ENCODE data around the gene SLC44A3. TPM values are rescaled to one million over a fixed set of nuclear protein-coding genes. Genes with fewer than 3 reads are reported as not detected.
A peak's percentile ranks its signal among the peaks of the same experiment; 100 is the strongest.

SLC44A3 gene
- total and polyA plus RNA-seq, 11 donors: 1.3 to 8.8 (median 5.8) TPM

DNA sequence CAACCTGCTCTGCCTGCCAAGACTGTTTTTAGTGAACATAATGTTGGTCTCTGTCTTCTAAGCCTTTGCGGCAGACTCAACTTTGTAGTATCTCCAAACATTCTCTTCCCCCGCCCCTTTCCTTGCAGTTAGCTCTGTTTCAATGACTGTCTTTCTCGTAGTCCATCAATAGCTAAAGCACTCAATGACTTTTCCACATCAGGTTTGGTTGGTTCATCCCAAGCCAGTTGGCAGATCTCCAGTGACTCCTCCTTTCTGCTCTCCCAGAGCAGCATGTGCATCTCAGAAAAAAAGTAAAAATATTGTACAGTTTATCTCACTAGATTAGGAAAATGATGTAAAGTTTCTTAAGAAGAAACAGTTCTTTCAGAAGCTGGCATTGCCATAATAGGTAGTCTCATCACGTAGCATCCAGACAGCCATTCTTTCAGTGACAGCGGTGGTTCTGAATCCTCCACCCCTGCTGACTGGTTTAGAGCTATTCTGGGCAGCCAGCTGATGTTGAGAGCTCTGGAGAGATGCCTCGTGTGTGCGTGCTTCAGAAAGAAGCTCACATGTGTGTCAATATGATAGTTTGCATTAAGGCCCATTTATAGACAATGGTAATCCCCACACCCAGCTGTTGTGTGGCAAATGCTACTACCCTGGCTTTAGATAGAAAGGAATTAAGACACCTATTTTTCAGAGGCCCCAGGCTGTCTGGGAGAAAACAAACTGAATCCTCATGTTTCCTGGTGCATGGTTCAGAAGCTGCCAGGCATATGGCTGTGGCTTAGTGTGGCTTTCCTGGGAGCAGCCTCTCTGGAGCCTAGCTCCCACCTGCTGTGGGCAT lies 53.6 kb downstream of the SLC44A3 start:
- Histone ChIP-seq H3K27ac (peak overlapping the region in 6 of 12 donors; percentile 2 to 64 (median 56)), H3K9me3 (no peaks in the 10 kb centered on the region), H3K27me3 (no peaks in the 10 kb centered on the region), H3K4me3 (no peak overlapping the region), H3K36me3 (no peaks in the 10 kb centered on the region), H3K4me1 (peaks cover 0 to 14% (median 8%) of the 10 kb centered on the region in 12 donors)
- DNase-seq (peak in 2 of 5 donors; percentile 52 to 62), ATAC-seq (peak; percentile 81 to 95 (median 82))
- intact Hi-C loops (cut with DNase I): loop anchor here in 1 of 10 donors (5.0 kb wide), 1 partner anchor 39 kb away; no protein-coding TSS in a partner anchor
- TF ChIP-seq, protein P1, sequence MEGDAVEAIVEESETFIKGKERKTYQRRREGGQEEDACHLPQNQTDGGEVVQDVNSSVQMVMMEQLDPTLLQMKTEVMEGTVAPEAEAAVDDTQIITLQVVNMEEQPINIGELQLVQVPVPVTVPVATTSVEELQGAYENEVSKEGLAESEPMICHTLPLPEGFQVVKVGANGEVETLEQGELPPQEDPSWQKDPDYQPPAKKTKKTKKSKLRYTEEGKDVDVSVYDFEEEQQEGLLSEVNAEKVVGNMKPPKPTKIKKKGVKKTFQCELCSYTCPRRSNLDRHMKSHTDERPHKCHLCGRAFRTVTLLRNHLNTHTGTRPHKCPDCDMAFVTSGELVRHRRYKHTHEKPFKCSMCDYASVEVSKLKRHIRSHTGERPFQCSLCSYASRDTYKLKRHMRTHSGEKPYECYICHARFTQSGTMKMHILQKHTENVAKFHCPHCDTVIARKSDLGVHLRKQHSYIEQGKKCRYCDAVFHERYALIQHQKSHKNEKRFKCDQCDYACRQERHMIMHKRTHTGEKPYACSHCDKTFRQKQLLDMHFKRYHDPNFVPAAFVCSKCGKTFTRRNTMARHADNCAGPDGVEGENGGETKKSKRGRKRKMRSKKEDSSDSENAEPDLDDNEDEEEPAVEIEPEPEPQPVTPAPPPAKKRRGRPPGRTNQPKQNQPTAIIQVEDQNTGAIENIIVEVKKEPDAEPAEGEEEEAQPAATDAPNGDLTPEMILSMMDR (IDR thresholded peaks at IDR 0.05): no peak
- no peak for TF ChIP-seq POLR2A (IDR thresholded peaks at IDR 0.05)
- 43 to 56% (median 47%) methylated on average over 7 of the region's 7 CpGs for WGBS, 4 donors

DNA sequence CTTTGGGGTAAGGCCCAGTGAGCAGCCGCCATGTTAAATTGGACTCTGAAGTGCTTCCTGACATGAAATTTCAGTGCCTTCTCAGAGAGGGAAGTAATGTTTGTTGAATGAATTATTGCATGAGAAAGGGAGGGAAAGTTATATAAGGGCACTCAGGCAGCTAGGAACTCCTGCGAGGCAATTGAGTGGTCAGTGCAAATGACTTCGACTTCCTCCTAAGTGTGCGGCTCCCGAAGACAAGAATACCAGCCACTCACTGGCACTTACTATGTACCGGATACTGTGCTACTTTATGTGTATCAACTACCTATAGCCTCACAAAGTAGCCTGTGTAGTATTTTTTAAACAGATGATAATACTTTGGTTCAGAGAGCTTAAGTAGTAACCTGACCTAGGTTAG lies 54.3 kb downstream of the SLC44A3 start:
- Histone ChIP-seq H3K27ac (peak overlapping the region in 5 of 12 donors; percentile 2 to 64 (median 58)), H3K9me3 (no peaks in the 10 kb centered on the region), H3K4me3 (no peak overlapping the region), H3K36me3 (no peaks in the 10 kb centered on the region), H3K27me3 (no peaks in the 10 kb centered on the region), H3K4me1 (peaks cover 0 to 14% (median 8%) of the 10 kb centered on the region in 12 donors)
- ATAC-seq (no peak), DNase-seq (no peak)
- intact Hi-C loops (cut with DNase I): loop anchor here in 1 of 10 donors (5.0 kb wide), 1 partner anchor 38 kb away; no protein-coding TSS in a partner anchor
- WGBS, 4 donors: 94 to 98% (median 96%) methylated on average over 6 of the region's 6 CpGs
- TF ChIP-seq POLR2A (IDR thresholded peaks at IDR 0.05): no peak
- TF ChIP-seq, protein P1 (IDR thresholded peaks at IDR 0.05): no peak

DNA sequence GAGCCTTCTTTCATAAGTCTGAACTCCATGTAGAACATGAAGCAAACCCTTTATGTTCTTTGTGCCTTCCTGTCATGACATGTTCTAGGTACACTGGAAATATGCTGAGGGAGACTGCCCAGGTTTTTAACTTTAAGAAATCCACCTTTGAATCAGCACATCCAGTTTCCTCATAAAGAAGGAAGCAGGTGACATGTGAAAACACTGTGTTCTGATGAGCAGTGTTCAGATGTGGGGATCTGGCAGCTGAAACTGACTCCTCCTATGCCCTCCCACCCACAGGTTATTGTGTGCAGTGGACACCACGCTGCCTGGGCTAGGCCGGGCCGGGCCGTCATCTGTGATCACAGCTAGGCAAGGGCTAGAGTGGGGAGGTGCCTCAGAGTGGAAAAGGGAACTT lies 55.6 kb downstream of the SLC44A3 start:
- ATAC-seq: no peak
- H3K4me1 ChIP-seq: peaks cover 0 to 14% (median 8%) of the 10 kb centered on the region in 12 donors
- WGBS, 4 donors: 72 to 96% (median 88%) methylated on average over 4 of the region's 4 CpGs
- H3K9me3 ChIP-seq: no peaks in the 10 kb centered on the region
- H3K36me3 ChIP-seq: no peaks in the 10 kb centered on the region
- H3K27me3 ChIP-seq: no peaks in the 10 kb centered on the region
- DNase-seq: no peak
- intact Hi-C loops (cut with DNase I): no loop called here
- TF ChIP-seq POLR2A (IDR thresholded peaks at IDR 0.05): no peak
- TF ChIP-seq, protein P1 (IDR thresholded peaks at IDR 0.05): no peak
- H3K4me3 ChIP-seq: no peak overlapping the region
- H3K27ac ChIP-seq: no peak overlapping the region

DNA sequence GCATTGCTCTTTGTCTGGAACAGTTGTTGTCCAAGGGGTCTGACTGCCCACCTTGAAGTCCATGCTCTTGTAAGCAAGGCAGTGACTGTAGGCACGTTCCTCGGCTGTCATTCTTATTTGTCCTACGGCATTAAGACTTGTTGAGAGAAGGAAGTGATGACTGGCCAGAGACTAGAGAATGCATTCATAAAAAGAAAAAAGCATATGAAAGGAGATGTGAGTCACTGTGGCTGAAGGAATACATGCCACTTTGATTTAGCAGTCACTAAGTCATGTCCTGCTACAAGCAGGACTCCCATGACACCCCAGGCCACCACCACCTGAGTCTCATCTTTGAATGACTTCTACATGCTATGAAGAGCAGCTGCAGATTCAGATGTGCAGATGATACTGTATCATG lies 56.2 kb downstream of the SLC44A3 start:
- Histone ChIP-seq H3K9me3 (no peaks in the 10 kb centered on the region), H3K4me3 (no peak overlapping the region), H3K36me3 (no peaks in the 10 kb centered on the region), H3K27me3 (no peaks in the 10 kb centered on the region), H3K27ac (no peak overlapping the region), H3K4me1 (peaks cover 0 to 14% (median 8%) of the 10 kb centered on the region in 12 donors)
- intact Hi-C loops (cut with DNase I): no loop called here
- ATAC-seq: no peak
- DNase-seq: no peak
- TF ChIP-seq, protein P1 (IDR thresholded peaks at IDR 0.05): no peak
- no peak for TF ChIP-seq POLR2A (IDR thresholded peaks at IDR 0.05)
- WGBS, 4 donors: 87 to 93% (median 90%) methylated on average over 3 of the region's 3 CpGs

All from heart left ventricle (tissue), 16 donors.